Neural cell (in vitro differentiated cells): ENCODE data around the gene RGS6. TPM values are rescaled to one million over a fixed set of nuclear protein-coding genes. Genes with fewer than 3 reads are reported as not detected.

Experiments
- H2AFZ ChIP-seq: fragments of 200-600, 300-800 bp; sonication (generic), shearing (Covaris generic); 2 replicates; pipeline ENCODE4 v1.6.0; 2014; ENCODE audit warnings: low read depth, mild to moderate bottlenecking, antibody characterized with exemption, low read length, moderate library complexity
- H3F3A ChIP-seq: fragments of 200-600 bp; shearing (Covaris generic); 2 replicates; pipeline ENCODE4 v1.6.1; 2016; ENCODE audit warnings: mild to moderate bottlenecking, moderate library complexity, mixed read lengths, antibody characterized with exemption, low read length; ENCODE audit not compliant: insufficient read depth, poor library complexity, severe bottlenecking
- H3K27ac ChIP-seq: fragments of 200-600, 300-800 bp; sonication (generic), shearing (Covaris generic); 2 replicates; pipeline ENCODE4 v1.5.1; 2014; ENCODE audit warnings: mild to moderate bottlenecking, low read length, moderate library complexity
- H3K27me3 ChIP-seq: fragments of 300-800, 200-600 bp; sonication (generic), shearing (Covaris generic); 2 replicates; pipeline ENCODE4 v1.6.0; 2014; ENCODE audit warnings: mild to moderate bottlenecking, low read depth, low read length, moderate library complexity; ENCODE audit not compliant: insufficient read depth
- H3K36me3 ChIP-seq: fragments of 300-800, 200-600 bp; sonication (generic), shearing (Covaris generic); 2 replicates; pipeline ENCODE4 v1.5.1; 2014; ENCODE audit warnings: mild to moderate bottlenecking, antibody characterized with exemption, low read length, moderate library complexity; ENCODE audit not compliant: insufficient read depth
- H3K4me2 ChIP-seq: fragments of 300-800, 200-600 bp; sonication (generic), shearing (Covaris generic); 2 replicates; pipeline ENCODE4 v1.6.0; 2014; ENCODE audit warnings: mild to moderate bottlenecking, low read length
- H3K4me3 ChIP-seq: fragments of 300-800, 200-600 bp; sonication (generic), shearing (Covaris generic); 2 replicates; pipeline ENCODE4 v1.5.1; 2014; ENCODE audit warnings: mild to moderate bottlenecking, low read length, moderate library complexity
- H3K79me2 ChIP-seq: fragments of 200-600 bp; shearing (Covaris generic); replicated peaks from 2 replicates; pipeline ENCODE4 v1.6.0; 2014; ENCODE audit warnings: mild to moderate bottlenecking, low read length, moderate library complexity; ENCODE audit not compliant: insufficient read depth
- H3K9ac ChIP-seq: fragments of 300-800, 200-600 bp; sonication (generic), shearing (Covaris generic); 2 replicates; pipeline ENCODE4 v1.6.1; 2016; ENCODE audit warnings: mild to moderate bottlenecking, low read length, mixed read lengths
- H3K9me2 ChIP-seq: fragments of 200-600 bp; shearing (Covaris generic); 2 replicates; pipeline ENCODE4 v1.6.1; 2016; ENCODE audit warnings: mild to moderate bottlenecking, low read length, mixed read lengths; ENCODE audit not compliant: insufficient read depth
- H3K9me3 ChIP-seq: fragments of 200-600, 300-800 bp; sonication (generic), shearing (Covaris generic); 2 replicates; pipeline ENCODE4 v1.6.1; 2016; ENCODE audit warnings: mild to moderate bottlenecking, mixed run types, low read length, moderate library complexity, mixed read lengths
- H4K20me1 ChIP-seq: fragments of 200-600 bp; shearing (Covaris generic); 2 replicates; pipeline ENCODE4 v1.6.1; 2016; ENCODE audit warnings: mild to moderate bottlenecking, mixed run types; ENCODE audit not compliant: insufficient read depth
- CTCF ChIP-seq: fragments of 450-650 bp; IDR thresholded peaks from 2 replicates; pipeline ENCODE4 v1.5.1; 2014; ENCODE audit warnings: antibody characterized with exemption, mild to moderate bottlenecking, moderate library complexity; ENCODE audit not compliant: poor library complexity, severe bottlenecking
- EP300 ChIP-seq: fragments of 450-650 bp; conservative IDR thresholded peaks from 2 replicates; pipeline ENCODE4 v1.6.1; 2014; ENCODE audit warnings: antibody characterized with exemption, mild to moderate bottlenecking, moderate library complexity; ENCODE audit not compliant: poor library complexity, severe bottlenecking
- EZH2 ChIP-seq: fragments of 200-600, 300-800 bp; shearing (Covaris generic), sonication (generic); IDR thresholded peaks from 2 replicates; pipeline ENCODE4 v1.6.1; 2014; ENCODE audit warnings: antibody characterized with exemption, low read length, borderline replicate concordance, mild to moderate bottlenecking; ENCODE audit not compliant: insufficient read depth, poor library complexity, severe bottlenecking
- MXI1 ChIP-seq: fragments of 450-650 bp; conservative IDR thresholded peaks from 2 replicates; pipeline ENCODE4 v1.6.1; 2014; ENCODE audit warnings: antibody characterized with exemption, mild to moderate bottlenecking; ENCODE audit not compliant: poor library complexity, severe bottlenecking
- POLR2AphosphoS5 ChIP-seq: IDR thresholded peaks from 2 replicates; pipeline ENCODE4 v1.6.1; 2012
- RAD21 ChIP-seq: fragments of 450-650 bp; conservative IDR thresholded peaks from 2 replicates; pipeline ENCODE4 v1.6.1; 2014; ENCODE audit warnings: antibody characterized with exemption, mild to moderate bottlenecking, moderate library complexity
- REST ChIP-seq: IDR thresholded peaks from 2 replicates; pipeline ENCODE4 v1.6.1; 2012; ENCODE audit warnings: borderline replicate concordance
- SMC3 ChIP-seq: fragments of 450-650 bp; conservative IDR thresholded peaks from 2 replicates; pipeline ENCODE4 v1.6.1; 2014; ENCODE audit warnings: antibody characterized with exemption, mild to moderate bottlenecking, moderate library complexity; ENCODE audit not compliant: poor library complexity
- TAF1 ChIP-seq: IDR thresholded peaks from 2 replicates; pipeline ENCODE4 v1.6.1; 2012; ENCODE audit warnings: low read depth
- polyA plus RNA-seq: library from polyadenylated mRNA; depleted of rRNA; stranded (reverse); fragments of >200 nt; gene quantifications from 2 replicates; pipeline ENCODE4 v1.2.3, GENCODE V29; 2014

The RGS6 gene
- polyA plus RNA-seq, 1 donor from 2014 or later: 7.3 TPM

- Histone ChIP-seq H3K4me3 (no peak overlapping the region), H4K20me1 (no peaks in the 10 kb centered on the region), H3F3A (no peaks in the 10 kb centered on the region), H3K4me2 (no peak overlapping the region), H3K79me2 (no peaks in the 10 kb centered on the region), H3K9me3 (no peaks in the 10 kb centered on the region), H3K27ac (no peak overlapping the region), H2AFZ (no peak overlapping the region), H3K36me3 (no peaks in the 10 kb centered on the region), H3K9me2 (no peaks in the 10 kb centered on the region), H3K27me3 (no peaks in the 10 kb centered on the region), H3K9ac (no peak overlapping the region)
- TF ChIP-seq EZH2 (no peak), POLR2AphosphoS5 (no peak), EP300 (no peak), RAD21 (no peak), REST (no peak), TAF1 (no peak), CTCF (no peak), SMC3 (no peak), MXI1 (no peak)
Measured at GRCh38 chr14:71952381-71953363, 20.4 kb downstream of the RGS6 start.

GRCh38 chr14:71956920-71957563, 24.8 kb downstream of the RGS6 start:
- Histone ChIP-seq H2AFZ (no peak overlapping the region), H3K4me3 (no peak overlapping the region), H3K9me2 (no peaks in the 10 kb centered on the region), H3K27me3 (no peaks in the 10 kb centered on the region), H3K9me3 (no peaks in the 10 kb centered on the region), H4K20me1 (no peaks in the 10 kb centered on the region), H3K36me3 (no peaks in the 10 kb centered on the region), H3F3A (no peaks in the 10 kb centered on the region), H3K79me2 (no peaks in the 10 kb centered on the region), H3K4me2 (no peak overlapping the region), H3K9ac (no peak overlapping the region), H3K27ac (no peak overlapping the region)
- no peak for TF ChIP-seq POLR2AphosphoS5
- TF ChIP-seq EZH2: no peak
- TF ChIP-seq CTCF: no peak
- TF ChIP-seq RAD21: no peak
- TF ChIP-seq TAF1: no peak
- no peak for TF ChIP-seq MXI1
- TF ChIP-seq EP300: no peak
